IMR-90 (cell line): Measurements from ENCODE around the gene GRID1. TPM values are rescaled to one million over a fixed set of nuclear protein-coding genes. Genes with fewer than 3 reads are reported as not detected.

Source experiments
- ATAC-seq: fragments of 200-7000 bp; cut with Tn5 transposase; 2 replicates; pipeline ENCODE4 v1.9.1; 2020; ENCODE audit warnings: low read depth, mild to moderate bottlenecking, moderate library complexity
- BruUV-seq: library from RNA; stranded (reverse); fragments of 400-500 nt; replicated peaks from 2 replicates; lab custom pipeline; 2021; lab: Mats Ljungman, UMichigan
- CTCF ChIA-PET: fragments of 300-600 bp; formaldehyde crosslinking; extraction: SDS; loops from one replicate; lab custom pipeline; 2021; ENCODE audit warnings: antibody characterized with exemption; lab: Yijun Ruan, JAX
- POLR2A ChIA-PET: fragments of 300-600 bp; sonication (Branson Sonifier 250); formaldehyde crosslinking; loops from one replicate; lab custom pipeline; 2022; ENCODE audit warnings: antibody characterized with exemption; ENCODE audit not compliant: unreplicated experiment; lab: Charles Lee
- DNase-seq: peaks from one replicate; pipeline ENCODE4 v3.0.0; 2013
- H2AFZ ChIP-seq: replicated peaks from 2 replicates; pipeline ENCODE3; 2013; ENCODE audit warnings: low read length, mild to moderate bottlenecking; ENCODE audit not compliant: poor library complexity
- H2AK5ac ChIP-seq: 2 replicates; pipeline ENCODE4 v1.6.1; 2013; ENCODE audit warnings: low read depth, low read length, inconsistent platforms
- H2AK9ac ChIP-seq: replicated peaks from 2 replicates; pipeline ENCODE3; 2013; ENCODE audit warnings: mild to moderate bottlenecking, low read depth, low read length, moderate library complexity; ENCODE audit not compliant: poor library complexity
- H2BK120ac ChIP-seq: 2 replicates; pipeline ENCODE4 v1.6.1; 2013; ENCODE audit warnings: low read depth, low read length, inconsistent platforms
- H2BK15ac ChIP-seq: 3 replicates; pipeline ENCODE4 v1.6.1; 2013; ENCODE audit warnings: low read depth, low read length, inconsistent platforms
- H2BK20ac ChIP-seq: 2 replicates; pipeline ENCODE4 v1.6.1; 2013; ENCODE audit warnings: low read depth, mild to moderate bottlenecking, inconsistent platforms, low read length, moderate library complexity
- H2BK5ac ChIP-seq: 2 replicates; pipeline ENCODE4 v1.6.1; 2013; ENCODE audit warnings: mild to moderate bottlenecking, low read depth, low read length, inconsistent platforms; ENCODE audit not compliant: poor library complexity, severe bottlenecking
- H3K14ac ChIP-seq: replicated peaks from 2 replicates; pipeline ENCODE4 v1.6.1; 2013; ENCODE audit warnings: low read depth, low read length, inconsistent platforms
- H3K18ac ChIP-seq: 2 replicates; pipeline ENCODE4 v1.6.1; 2013; ENCODE audit warnings: low read depth, low read length, control low read depth
- H3K23ac ChIP-seq: 2 replicates; pipeline ENCODE4 v1.6.1; 2013; ENCODE audit warnings: low read depth, low read length, inconsistent platforms
- H3K27ac ChIP-seq: 2 replicates; pipeline ENCODE4 v1.5.1; 2013; ENCODE audit warnings: mild to moderate bottlenecking, control low read depth, low read length; ENCODE audit not compliant: insufficient read depth
- H3K27me3 ChIP-seq: 2 replicates; pipeline ENCODE4 v1.6.1; 2013; ENCODE audit warnings: low read length; ENCODE audit not compliant: control insufficient read depth, insufficient read depth
- H3K36me3 ChIP-seq: 2 replicates; pipeline ENCODE4 v1.6.1; 2013; ENCODE audit warnings: low read length, mixed read lengths; ENCODE audit not compliant: control insufficient read depth, insufficient read depth
- H3K4ac ChIP-seq: 2 replicates; pipeline ENCODE4 v1.6.1; 2013; ENCODE audit warnings: low read depth, low read length, inconsistent platforms
- H3K4me1 ChIP-seq: 2 replicates; pipeline ENCODE4 v1.6.1; 2013; ENCODE audit warnings: low read length, mixed read lengths; ENCODE audit not compliant: control insufficient read depth, insufficient read depth
- H3K4me2 ChIP-seq: 2 replicates; pipeline ENCODE4 v1.6.1; 2013; ENCODE audit warnings: low read depth, mild to moderate bottlenecking, control low read depth, low read length, moderate library complexity
- H3K4me3 ChIP-seq: 2 replicates; pipeline ENCODE4 v1.5.1; 2013; ENCODE audit warnings: low read depth, mild to moderate bottlenecking, control low read depth, low read length, moderate library complexity; ENCODE audit not compliant: insufficient read depth
- H3K56ac ChIP-seq: 2 replicates; pipeline ENCODE4 v1.6.1; 2013; ENCODE audit warnings: low read length, inconsistent platforms; ENCODE audit not compliant: insufficient read depth; ENCODE audit errors: extremely low read depth
- H3K79me1 ChIP-seq, 2 experiments: 2 replicates each; pipeline ENCODE4 v1.6.1; 2013; ENCODE audit warnings: low read length in 2 of 2, inconsistent platforms in 1 of 2, low read depth in 1 of 2
- H3K9ac ChIP-seq: 2 replicates; pipeline ENCODE4 v1.6.1; 2013; ENCODE audit warnings: low read depth, low read length, control low read depth
- H3K9me1 ChIP-seq: 2 replicates; pipeline ENCODE4 v1.6.1; 2013; ENCODE audit warnings: low read length, inconsistent platforms; ENCODE audit not compliant: insufficient read depth
- H3K9me3 ChIP-seq: 2 replicates; pipeline ENCODE4 v1.6.1; 2013; ENCODE audit warnings: low read length; ENCODE audit not compliant: control insufficient read depth, insufficient read depth
- H4K20me1 ChIP-seq: 2 replicates; pipeline ENCODE4 v1.6.1; 2013; ENCODE audit warnings: low read length, inconsistent platforms; ENCODE audit not compliant: insufficient read depth
- H4K5ac ChIP-seq: 2 replicates; pipeline ENCODE4 v1.6.1; 2013; ENCODE audit warnings: mild to moderate bottlenecking, low read depth, low read length, control low read depth
- H4K8ac ChIP-seq, 2 experiments: 2 replicates each; pipeline ENCODE4 v1.6.1; 2013; ENCODE audit warnings: low read depth in 2 of 2, low read length in 2 of 2, control low read depth in 1 of 2, inconsistent platforms in 1 of 2
- H4K91ac ChIP-seq: 2 replicates; pipeline ENCODE4 v1.6.1; 2013; ENCODE audit warnings: low read depth, low read length, inconsistent platforms; ENCODE audit not compliant: insufficient read depth
- BHLHE40 ChIP-seq: fragments of 150-350 bp; IDR thresholded peaks from 2 replicates; pipeline ENCODE4 v1.6.1; 2016; ENCODE audit warnings: mild to moderate bottlenecking, low read depth, low read length
- CEBPB ChIP-seq: IDR thresholded peaks from 2 replicates; pipeline ENCODE4 v1.6.1; 2012; ENCODE audit warnings: low read depth, low read length, improper control_type of control experiment
- CHD1 ChIP-seq: IDR thresholded peaks from 2 replicates; pipeline ENCODE4 v1.6.1; 2012; ENCODE audit warnings: low read depth, low read length, improper control_type of control experiment
- FOS ChIP-seq: fragments of 150-350 bp; IDR thresholded peaks from 2 replicates; pipeline ENCODE4 v1.6.1; 2016; ENCODE audit warnings: low read depth, low read length
- MAZ ChIP-seq: IDR thresholded peaks from 2 replicates; pipeline ENCODE4 v1.6.1; 2012; ENCODE audit warnings: low read depth, mild to moderate bottlenecking, low read length, improper control_type of control experiment, moderate library complexity, borderline replicate concordance
- NFE2L2 ChIP-seq: fragments of 150-350 bp; IDR thresholded peaks from 2 replicates; pipeline ENCODE4 v1.6.1; 2016; ENCODE audit warnings: low read depth, mild to moderate bottlenecking, low read length
- RFX5 ChIP-seq: IDR thresholded peaks from 2 replicates; pipeline ENCODE4 v1.8.0; 2012; ENCODE audit warnings: low read depth, mild to moderate bottlenecking, low read length, moderate library complexity
- SMC3 ChIP-seq: fragments of 150-350 bp; IDR thresholded peaks from 2 replicates; pipeline ENCODE4 v1.6.1; 2016; ENCODE audit warnings: low read depth, mild to moderate bottlenecking, antibody characterized with exemption, low read length, moderate library complexity
- WGBS, 2 experiments: methylation state at CpG; one replicate each; pipeline versions ENCODE4 v1.1.5 to v1.1.7; 2013; ENCODE audit warnings: missing lambda C conversion rate in 2 of 2; ENCODE audit not compliant: insufficient read length in 1 of 2; ENCODE audit errors: extremely low coverage in 2 of 2; 5-methylcytosine and 5-hydroxymethylcytosine counted together
- dilution Hi-C: fragments of 300-500 bp; cut with HindIII; formaldehyde crosslinking; loops from one replicate; pipeline ENCODE4 v1.14.3; 2018; ENCODE audit warnings: low sequenced_read_pairs; ENCODE audit not compliant: unreplicated experiment
- in situ Hi-C: fragments of 300-500 bp; cut with MboI; formaldehyde crosslinking; loops from 3 replicates; pipeline ENCODE4 v1.14.3; 2019; ENCODE audit warnings: low sequenced_read_pairs, inconsistent platforms, mixed read lengths
- intact Hi-C: fragments of 100-400 bp; cut with micrococcal nuclease; formaldehyde crosslinking; loops from 2 replicates; pipeline ENCODE4 v1.10.0; 2022
- polyA plus RNA-seq, 3 experiments: library from polyadenylated mRNA; depleted of rRNA; stranded (reverse); fragments of >200 nt; gene quantifications; 2 replicates each; pipeline ENCODE4 v1.2.3, GENCODE V29; 2012; ENCODE audit warnings: low replicate concordance in 1 of 3
- total RNA-seq: library from RNA; depleted of rRNA; stranded (reverse); fragments of >200 nt; gene quantifications from 2 replicates; pipeline ENCODE4 v1.2.3, GENCODE V29; 2012
- TF ChIP-seq, protein P1 (sequence below): fragments of 150-350 bp; IDR thresholded peaks from 2 replicates; pipeline ENCODE4 v1.6.1; 2016; ENCODE audit warnings: low read depth, mild to moderate bottlenecking, low read length, moderate library complexity, borderline replicate concordance
- TF ChIP-seq, protein P2 (sequence below): conservative IDR thresholded peaks from 2 replicates; pipeline ENCODE4 v1.5.1; 2012; ENCODE audit warnings: mild to moderate bottlenecking, low read depth, low read length, improper control_type of control experiment

The GRID1 gene
- total and polyA plus RNA-seq, 2 of the 4 experiments (the other 2 are of a cell fraction) = not detected

DNA sequence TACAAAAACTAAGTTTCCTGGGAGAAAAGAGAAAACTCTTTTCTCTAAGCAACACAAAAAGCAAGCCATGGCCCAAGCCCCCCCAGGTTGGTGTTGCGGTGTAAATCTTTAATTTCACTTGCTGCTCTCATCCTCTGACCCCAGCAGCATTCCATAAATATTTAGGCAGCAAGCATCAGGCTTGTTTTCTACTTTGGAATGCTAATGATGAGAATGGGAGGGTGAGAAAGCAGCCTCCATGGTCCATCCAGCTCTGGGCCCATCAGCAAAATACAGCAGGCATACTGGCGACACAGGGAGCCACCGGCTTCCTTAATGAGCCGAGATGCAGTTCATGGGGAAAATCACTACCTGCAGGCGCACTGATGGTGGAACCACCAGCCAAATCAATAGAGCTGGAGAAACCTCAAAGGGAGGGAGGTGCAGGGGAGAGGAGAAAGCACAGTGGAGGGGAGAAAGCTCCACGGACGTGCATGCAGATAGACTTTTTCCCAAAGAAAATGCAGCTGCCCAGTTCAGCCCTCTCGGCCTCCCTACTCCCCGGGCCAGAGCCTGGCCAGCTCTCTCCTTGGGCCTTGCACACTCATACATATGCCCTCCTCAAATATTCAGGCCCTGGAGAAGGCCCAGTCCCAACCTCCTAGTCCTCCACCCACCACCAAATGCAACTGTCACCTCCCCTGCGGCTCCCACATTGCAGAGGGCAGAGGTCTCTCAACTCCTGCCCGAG, 131.9 kb downstream of the GRID1 start:
- in situ Hi-C loops = no loop called here
- no peak for DNase-seq
- WGBS, 2 experiments = 6% methylated on average over 2 of the region's 11 CpGs; no CpG with 5 or more reads in 1 of the 2 experiments

More for the DNA sequence above, 131.9 kb downstream of the GRID1 start:
- Histone ChIP-seq H3K56ac (no peak overlapping the region), H3K9me3 (no peaks in the 10 kb centered on the region), H2BK120ac (no peak overlapping the region), H3K27ac (no peak overlapping the region), H4K8ac (no peak overlapping the region), H2AFZ (no peak overlapping the region), H3K4ac (no peak overlapping the region), H3K23ac (no peak overlapping the region), H2BK15ac (no peak overlapping the region), H3K18ac (no peak overlapping the region), H4K5ac (no peak overlapping the region), H2BK5ac (no peak overlapping the region), H2AK5ac (no peak overlapping the region), H3K4me2 (no peak overlapping the region), H3K36me3 (no peaks in the 10 kb centered on the region), H3K14ac (no peak overlapping the region), H3K4me1 (no peaks in the 10 kb centered on the region), H3K27me3 (peaks cover 1% of the 10 kb centered on the region; the same call in 1 of the 2 replicates), H3K4me3 (no peak overlapping the region), H2AK9ac (no peak overlapping the region), H4K91ac (no peak overlapping the region), H3K9ac (no peak overlapping the region), H3K79me1 (no peaks in the 10 kb centered on the region), H4K20me1 (no peaks in the 10 kb centered on the region), H3K9me1 (no peaks in the 10 kb centered on the region), H2BK20ac (no peak overlapping the region)
- no TSS peak for BruUV-seq
- POLR2A ChIA-PET = no interaction called here
- TF ChIP-seq SMC3 (no peak), MAZ (no peak), BHLHE40 (no peak), RFX5 (no peak), CHD1 (no peak), CEBPB (no peak), FOS (no peak), NFE2L2 (no peak)
- TF ChIP-seq, protein P1, sequence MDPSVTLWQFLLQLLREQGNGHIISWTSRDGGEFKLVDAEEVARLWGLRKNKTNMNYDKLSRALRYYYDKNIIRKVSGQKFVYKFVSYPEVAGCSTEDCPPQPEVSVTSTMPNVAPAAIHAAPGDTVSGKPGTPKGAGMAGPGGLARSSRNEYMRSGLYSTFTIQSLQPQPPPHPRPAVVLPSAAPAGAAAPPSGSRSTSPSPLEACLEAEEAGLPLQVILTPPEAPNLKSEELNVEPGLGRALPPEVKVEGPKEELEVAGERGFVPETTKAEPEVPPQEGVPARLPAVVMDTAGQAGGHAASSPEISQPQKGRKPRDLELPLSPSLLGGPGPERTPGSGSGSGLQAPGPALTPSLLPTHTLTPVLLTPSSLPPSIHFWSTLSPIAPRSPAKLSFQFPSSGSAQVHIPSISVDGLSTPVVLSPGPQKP = no peak
- TF ChIP-seq, protein P2, sequence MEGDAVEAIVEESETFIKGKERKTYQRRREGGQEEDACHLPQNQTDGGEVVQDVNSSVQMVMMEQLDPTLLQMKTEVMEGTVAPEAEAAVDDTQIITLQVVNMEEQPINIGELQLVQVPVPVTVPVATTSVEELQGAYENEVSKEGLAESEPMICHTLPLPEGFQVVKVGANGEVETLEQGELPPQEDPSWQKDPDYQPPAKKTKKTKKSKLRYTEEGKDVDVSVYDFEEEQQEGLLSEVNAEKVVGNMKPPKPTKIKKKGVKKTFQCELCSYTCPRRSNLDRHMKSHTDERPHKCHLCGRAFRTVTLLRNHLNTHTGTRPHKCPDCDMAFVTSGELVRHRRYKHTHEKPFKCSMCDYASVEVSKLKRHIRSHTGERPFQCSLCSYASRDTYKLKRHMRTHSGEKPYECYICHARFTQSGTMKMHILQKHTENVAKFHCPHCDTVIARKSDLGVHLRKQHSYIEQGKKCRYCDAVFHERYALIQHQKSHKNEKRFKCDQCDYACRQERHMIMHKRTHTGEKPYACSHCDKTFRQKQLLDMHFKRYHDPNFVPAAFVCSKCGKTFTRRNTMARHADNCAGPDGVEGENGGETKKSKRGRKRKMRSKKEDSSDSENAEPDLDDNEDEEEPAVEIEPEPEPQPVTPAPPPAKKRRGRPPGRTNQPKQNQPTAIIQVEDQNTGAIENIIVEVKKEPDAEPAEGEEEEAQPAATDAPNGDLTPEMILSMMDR = no peak
- dilution Hi-C loops (no loop called here), intact Hi-C loops (no loop called here)
- CTCF ChIA-PET = no interaction called here
- ATAC-seq = peak; percentile 24
